Cardiac muscle cell (in vitro differentiated cells and primary cell): ENCODE measurements around the gene SIRPA. TPM values are rescaled to one million over a fixed set of nuclear protein-coding genes. Genes with fewer than 3 reads are reported as not detected.
A peak's percentile ranks its signal among the peaks of the same experiment; 100 is the strongest.

ENCODE experiments used
- DNase-seq, 2 donors: peaks; one replicate each; pipeline versions ENCODE4 v3.0.0 to v3.0.0-alpha.2; 2010 to 2017; ENCODE audit warnings: low read depth in 1 of 2, low spot score in 1 of 2
- H3K27ac ChIP-seq: fragments of 200-600 bp; sonication (generic); 2 replicates; pipeline ENCODE4 v1.5.1; 2016
- H3K27me3 ChIP-seq: fragments of 200-600 bp; sonication (generic); 2 replicates; pipeline ENCODE4 v1.6.0; 2016; ENCODE audit warnings: control low read depth
- H3K36me3 ChIP-seq: fragments of 200-600 bp; sonication (generic); 2 replicates; pipeline ENCODE4 v1.5.1; 2016; ENCODE audit warnings: control low read depth
- H3K4me1 ChIP-seq: fragments of 200-600 bp; sonication (generic); 2 replicates; pipeline ENCODE4 v1.8.1; 2017; ENCODE audit warnings: low read depth, mild to moderate bottlenecking, mixed run types
- H3K4me3 ChIP-seq: fragments of 200-600 bp; sonication (generic); 2 replicates; pipeline ENCODE4 v1.5.1; 2016; ENCODE audit warnings: mild to moderate bottlenecking
- H3K9me3 ChIP-seq: fragments of 200-600 bp; sonication (generic); 2 replicates; pipeline ENCODE4 v1.5.1; 2017; ENCODE audit warnings: low read depth, mild to moderate bottlenecking, control low read depth
- polyA plus RNA-seq: library from polyadenylated mRNA; unstranded; fragments of >200 nt; fragmentation: Nextera tagmentation; extraction: Ambion mirVana; gene quantifications from 2 replicates; pipeline ENCODE4 v1.2.1, GENCODE V29; 2016
- total RNA-seq: library from RNA; depleted of rRNA; stranded (reverse); fragments of >200 nt; gene quantifications from 2 replicates; pipeline ENCODE4 v1.2.3, GENCODE V29; 2016
- TF ChIP-seq, protein P1 (sequence below): IDR thresholded peaks from 2 replicates; pipeline ENCODE4 v1.5.1; 2012; ENCODE audit warnings: low read depth, mild to moderate bottlenecking, low read length

Gene SIRPA
- total and polyA plus RNA-seq, 2 experiments from 2014 or later = 42.9 to 43.0 TPM

DNA sequence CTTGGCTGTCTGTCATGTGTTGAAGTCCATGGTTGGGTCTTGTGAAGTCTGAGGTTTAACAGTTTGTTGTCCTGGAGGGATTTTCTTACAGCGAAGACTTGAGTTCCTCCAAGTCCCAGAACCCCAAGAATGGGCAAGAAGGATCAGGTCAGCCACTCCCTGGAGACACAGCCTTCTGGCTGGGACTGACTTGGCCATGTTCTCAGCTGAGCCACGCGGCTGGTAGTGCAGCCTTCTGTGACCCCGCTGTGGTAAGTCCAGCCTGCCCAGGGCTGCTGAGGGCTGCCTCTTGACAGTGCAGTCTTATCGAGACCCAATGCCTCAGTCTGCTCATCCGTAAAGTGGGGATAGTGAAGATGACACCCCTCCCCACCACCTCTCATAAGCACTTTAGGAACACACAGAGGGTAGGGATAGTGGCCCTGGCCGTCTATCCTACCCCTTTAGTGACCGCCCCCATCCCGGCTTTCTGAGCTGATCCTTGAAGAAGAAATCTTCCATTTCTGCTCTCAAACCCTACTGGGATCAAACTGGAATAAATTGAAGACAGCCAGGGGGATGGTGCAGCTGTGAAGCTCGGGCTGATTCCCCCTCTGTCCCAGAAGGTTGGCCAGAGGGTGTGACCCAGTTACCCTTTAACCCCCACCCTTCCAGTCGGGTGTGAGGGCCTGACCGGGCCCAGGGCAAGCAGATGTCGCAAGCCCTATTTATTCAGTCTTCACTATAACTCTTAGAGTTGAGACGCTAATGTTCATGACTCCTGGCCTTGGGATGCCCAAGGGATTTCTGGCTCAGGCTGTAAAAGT, 43.5 kb downstream of the SIRPA start:
- TF ChIP-seq, protein P1, sequence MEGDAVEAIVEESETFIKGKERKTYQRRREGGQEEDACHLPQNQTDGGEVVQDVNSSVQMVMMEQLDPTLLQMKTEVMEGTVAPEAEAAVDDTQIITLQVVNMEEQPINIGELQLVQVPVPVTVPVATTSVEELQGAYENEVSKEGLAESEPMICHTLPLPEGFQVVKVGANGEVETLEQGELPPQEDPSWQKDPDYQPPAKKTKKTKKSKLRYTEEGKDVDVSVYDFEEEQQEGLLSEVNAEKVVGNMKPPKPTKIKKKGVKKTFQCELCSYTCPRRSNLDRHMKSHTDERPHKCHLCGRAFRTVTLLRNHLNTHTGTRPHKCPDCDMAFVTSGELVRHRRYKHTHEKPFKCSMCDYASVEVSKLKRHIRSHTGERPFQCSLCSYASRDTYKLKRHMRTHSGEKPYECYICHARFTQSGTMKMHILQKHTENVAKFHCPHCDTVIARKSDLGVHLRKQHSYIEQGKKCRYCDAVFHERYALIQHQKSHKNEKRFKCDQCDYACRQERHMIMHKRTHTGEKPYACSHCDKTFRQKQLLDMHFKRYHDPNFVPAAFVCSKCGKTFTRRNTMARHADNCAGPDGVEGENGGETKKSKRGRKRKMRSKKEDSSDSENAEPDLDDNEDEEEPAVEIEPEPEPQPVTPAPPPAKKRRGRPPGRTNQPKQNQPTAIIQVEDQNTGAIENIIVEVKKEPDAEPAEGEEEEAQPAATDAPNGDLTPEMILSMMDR = no peak
- Histone ChIP-seq H3K9me3 (no peaks in the 10 kb centered on the region), H3K27me3 (no peaks in the 10 kb centered on the region), H3K27ac (peak overlapping the region; percentile 99), H3K4me1 (peaks cover 70% of the 10 kb centered on the region), H3K4me3 (no peak overlapping the region), H3K36me3 (peaks cover 4% of the 10 kb centered on the region)
- DNase-seq = no peak

DNA sequence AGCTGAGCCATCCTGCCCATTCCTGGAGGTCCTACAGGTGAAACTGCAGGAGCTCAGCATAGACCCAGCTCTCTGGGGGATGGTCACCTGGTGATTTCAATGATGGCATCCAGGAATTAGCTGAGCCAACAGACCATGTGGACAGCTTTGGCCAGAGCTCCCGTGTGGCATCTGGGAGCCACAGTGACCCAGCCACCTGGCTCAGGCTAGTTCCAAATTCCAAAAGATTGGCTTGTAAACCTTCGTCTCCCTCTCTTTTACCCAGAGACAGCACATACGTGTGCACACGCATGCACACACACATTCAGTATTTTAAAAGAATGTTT, 44.0 kb downstream of the SIRPA start:
- Histone ChIP-seq H3K27ac (peak overlapping the region; percentile 99), H3K27me3 (no peaks in the 10 kb centered on the region), H3K9me3 (no peaks in the 10 kb centered on the region), H3K36me3 (peaks cover 4% of the 10 kb centered on the region), H3K4me3 (no peak overlapping the region), H3K4me1 (peaks cover 69% of the 10 kb centered on the region)
- DNase-seq = no peak
- TF ChIP-seq, protein P1 = no peak

DNA sequence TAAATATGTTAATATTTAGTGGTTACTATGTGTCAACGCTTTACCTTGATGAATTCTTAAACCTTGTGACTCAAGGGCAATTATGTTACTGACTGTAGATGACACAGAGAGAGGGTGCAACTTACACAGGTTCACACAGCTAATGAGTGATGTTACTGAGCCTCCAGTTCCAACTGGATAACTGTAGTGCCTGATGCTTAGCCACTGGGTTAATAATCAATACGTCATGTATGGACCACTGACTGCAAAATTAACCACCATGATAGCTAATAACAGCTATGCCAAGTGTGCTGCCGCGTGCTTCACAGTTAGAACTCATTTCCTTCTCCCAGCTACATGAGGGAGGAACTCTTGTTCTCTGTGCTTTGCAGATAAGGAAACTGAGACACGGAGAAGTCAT, 45.4 kb downstream of the SIRPA start:
- H3K27ac ChIP-seq = no peak overlapping the region
- H3K4me1 ChIP-seq = peaks cover 65% of the 10 kb centered on the region
- no peak overlapping the region for H3K4me3 ChIP-seq
- H3K36me3 ChIP-seq = peaks cover 4% of the 10 kb centered on the region
- H3K27me3 ChIP-seq = no peaks in the 10 kb centered on the region
- TF ChIP-seq, protein P1 = no peak
- DNase-seq = no peak
- H3K9me3 ChIP-seq = no peaks in the 10 kb centered on the region

DNA sequence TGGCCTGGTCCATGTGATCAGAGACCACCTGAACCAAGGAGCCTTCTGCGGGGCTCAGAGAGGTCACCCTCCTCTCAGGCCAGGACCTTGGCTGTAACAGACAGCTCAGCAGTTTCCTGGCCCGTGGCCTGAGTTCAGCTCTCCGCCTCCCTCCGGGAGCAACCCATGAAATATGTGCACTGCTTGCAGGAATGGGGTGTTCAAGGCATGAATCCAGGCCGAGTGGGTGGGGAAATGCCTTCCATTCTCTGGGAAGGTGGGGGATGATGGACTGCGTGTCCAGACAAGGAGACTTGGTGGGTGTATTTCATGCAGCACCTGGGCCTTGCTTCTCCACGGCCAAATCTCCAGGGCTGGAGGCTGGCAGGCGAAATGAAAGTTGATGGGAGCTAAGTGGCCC, 46.0 kb downstream of the SIRPA start:
- Histone ChIP-seq H3K4me3 (no peak overlapping the region), H3K9me3 (no peaks in the 10 kb centered on the region), H3K4me1 (peaks cover 63% of the 10 kb centered on the region), H3K27me3 (no peaks in the 10 kb centered on the region), H3K27ac (peak overlapping the region; percentile 54), H3K36me3 (peaks cover 4% of the 10 kb centered on the region)
- DNase-seq = peak in 1 of 2 donors; percentile 71
- TF ChIP-seq, protein P1 = no peak

DNA sequence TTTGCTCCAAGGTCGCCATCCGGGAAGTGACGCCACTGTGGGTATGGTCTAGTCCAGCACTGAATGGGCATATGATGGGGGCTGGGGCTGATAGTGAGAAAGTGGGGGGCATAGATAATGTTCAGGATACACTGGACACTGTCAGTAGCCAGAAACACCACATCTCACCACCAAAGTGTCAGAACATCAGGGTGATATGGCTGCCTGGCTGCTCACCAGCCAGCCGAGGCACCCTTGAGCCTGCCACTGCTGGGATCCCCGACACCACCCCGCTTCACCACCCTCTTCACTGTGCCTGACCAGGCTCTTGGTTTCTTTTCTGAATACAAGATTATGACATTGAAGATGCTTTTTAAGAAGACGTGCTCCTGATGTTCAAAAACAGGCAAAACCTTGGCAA, 46.9 kb downstream of the SIRPA start:
- TF ChIP-seq, protein P1 = no peak
- Histone ChIP-seq H3K4me3 (no peak overlapping the region), H3K4me1 (peaks cover 63% of the 10 kb centered on the region), H3K36me3 (peaks cover 4% of the 10 kb centered on the region), H3K27ac (peak overlapping the region; percentile 54), H3K9me3 (no peaks in the 10 kb centered on the region), H3K27me3 (no peaks in the 10 kb centered on the region)
- no peak for DNase-seq
